Hematopoietic multipotent progenitor cell treated with erythropoietin and hydrocortisone succinate and interleukin-3 and kit ligand, for 15 days (in vitro differentiated cells): ENCODE results near the gene ERGIC1.

ENCODE experiments used
- DNase-seq: peaks from one replicate; pipeline ENCODE4 v3.0.0-alpha.2; 2015; ENCODE audit warnings: low spot score

The ERGIC1 gene

DNA sequence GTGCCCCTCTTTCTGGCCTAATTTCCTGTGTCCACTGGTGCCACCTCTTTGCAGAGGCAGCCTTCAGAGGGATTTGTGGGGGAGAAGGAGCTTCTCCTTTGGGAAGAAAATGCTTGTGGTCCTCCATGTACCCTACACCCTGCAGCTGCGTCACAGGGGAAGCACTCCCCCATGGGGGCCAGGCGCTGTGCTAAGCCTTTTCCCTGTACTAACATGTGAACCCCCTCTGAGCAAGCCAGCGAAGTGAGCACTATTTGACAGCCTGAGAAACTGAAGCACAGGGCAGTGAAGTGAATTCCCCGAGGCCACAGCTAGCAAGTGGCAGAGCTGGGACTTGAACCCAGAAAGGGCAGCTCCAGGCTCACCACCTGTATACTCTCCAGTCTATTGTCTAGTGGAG, 32.3 kb downstream of the ERGIC1 start:
- DNase-seq = no peak

DNA sequence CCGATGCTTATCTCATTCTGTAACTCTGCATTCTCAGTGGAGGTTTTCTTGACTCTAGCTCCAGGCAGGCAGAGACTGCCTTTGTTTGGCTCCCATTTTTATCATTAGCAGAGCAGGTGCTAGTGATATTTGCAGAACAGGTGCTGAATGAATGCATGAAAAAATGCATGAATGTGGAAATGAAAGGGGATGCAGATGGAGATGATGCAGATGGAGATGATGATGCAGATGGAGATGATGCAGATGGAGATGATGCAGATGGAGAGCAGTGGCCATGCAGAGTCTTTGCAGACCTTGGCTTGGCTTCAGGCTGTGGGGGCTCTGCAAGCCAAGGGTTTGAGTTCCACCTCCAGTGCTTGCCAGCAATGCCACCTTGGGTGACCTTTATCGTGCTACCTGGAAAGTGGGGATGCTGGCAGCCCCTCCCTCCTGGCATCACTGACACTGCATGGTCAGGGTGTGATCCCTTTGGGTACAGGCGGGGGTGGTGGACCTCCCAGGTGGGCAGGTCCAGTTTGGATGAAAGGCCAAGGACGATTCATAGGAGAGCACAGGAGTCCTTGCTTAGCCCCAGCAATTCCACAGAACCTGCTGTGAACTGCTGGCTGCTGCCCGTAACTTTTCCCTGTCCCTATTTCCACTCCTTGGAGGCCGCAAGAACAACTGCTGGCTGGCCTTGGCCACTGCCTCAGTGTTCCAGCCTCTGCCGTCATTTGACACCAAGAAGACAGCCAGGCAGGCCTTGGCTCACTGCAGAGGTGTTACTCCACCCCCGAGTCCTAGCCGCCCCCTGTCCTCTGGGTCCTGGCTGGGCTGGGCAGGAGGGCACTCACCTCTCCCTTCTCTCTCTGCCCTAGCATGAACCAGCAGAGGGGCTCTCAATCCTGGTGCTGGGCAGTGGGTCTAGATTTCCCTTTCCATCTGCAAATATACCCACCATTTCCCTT, 33.0 kb downstream of the ERGIC1 start:
- no peak for DNase-seq

DNA sequence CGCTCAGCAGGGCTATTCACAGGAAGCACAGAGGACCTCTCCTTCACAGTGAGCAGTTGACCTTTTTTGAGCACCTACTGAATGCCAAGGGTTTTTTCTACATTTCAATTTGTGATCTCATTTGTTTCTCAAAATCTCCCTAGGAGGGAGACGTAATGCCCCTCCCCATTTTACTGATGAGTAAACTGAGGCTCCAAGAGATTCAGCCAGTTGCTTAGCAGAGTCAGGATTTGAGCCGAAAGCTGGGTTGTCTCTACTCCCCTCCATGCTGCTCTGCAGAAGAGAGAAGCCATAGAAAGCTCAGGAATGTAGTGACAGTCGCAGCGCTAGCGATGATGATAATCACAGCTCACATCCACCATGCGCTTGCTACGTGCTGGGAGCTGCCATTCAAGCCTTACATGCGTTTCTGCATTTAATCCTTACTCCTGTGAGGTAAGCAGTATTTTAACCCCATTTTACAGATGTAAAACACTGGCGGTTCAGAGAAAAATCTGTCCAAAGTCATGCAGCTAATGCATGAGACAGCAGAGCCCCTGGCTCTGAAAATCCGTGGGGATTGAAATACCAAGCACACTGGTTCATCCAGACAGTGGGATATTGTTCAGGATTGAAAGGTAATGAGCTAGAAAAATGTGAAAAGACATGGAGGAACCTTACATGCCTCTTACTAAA, 33.8 kb downstream of the ERGIC1 start:
- no peak for DNase-seq

DNA sequence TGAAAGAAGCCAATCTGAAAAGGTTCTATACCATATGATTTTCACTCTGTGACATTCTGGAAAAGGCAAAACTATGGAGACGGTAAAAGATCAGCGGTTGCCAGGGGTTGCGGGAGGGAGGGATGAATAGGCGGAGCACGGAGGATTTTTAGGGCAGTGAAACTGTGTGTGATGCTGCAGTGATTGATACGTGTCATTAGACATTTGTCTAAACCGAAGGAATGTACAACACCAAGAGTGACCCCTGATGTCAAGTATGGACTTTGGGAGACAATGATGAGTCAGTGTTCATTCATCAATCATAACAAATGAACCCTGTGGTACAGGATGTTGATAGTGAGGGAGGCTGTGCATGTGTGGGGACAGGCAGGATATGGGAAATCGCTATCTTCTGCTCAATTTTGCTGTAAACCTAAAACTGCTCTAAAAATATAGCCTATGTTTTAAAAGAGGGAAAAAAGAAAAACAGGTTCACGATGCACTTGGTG, 34.4 kb downstream of the ERGIC1 start:
- DNase-seq = no peak

DNA sequence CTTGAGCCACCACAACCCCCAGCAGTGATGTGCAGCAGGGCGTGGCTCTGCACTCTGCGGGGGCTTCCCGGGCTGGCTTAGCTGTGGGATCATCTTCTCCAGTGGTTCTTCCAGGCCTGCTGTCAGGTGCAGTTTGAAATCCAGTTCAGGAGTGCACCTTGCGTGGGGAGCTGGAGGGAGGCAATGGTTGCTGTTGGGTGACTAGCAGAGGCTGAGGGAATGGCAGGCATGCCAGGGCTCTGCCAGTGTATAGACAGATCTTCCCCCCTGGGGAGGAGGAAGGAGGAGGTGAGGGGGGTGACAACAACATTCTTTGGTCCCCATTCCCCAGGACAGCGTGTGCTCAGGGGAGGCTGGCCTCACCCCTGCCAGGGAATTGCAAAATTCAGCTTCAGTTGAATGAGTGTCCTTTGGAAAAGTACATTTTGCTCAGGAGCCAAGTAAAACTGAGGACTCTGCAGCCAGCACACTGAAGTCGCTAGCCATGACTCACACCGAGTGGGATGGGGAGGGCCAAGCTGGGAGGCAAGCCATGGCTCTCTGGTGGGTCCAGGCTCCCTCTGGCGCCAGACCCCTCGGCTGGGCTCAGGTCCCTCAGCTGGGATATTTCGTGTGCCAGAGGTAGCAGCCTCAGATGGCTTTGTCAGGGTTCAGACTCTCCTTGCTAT, 35.0 kb downstream of the ERGIC1 start:
- DNase-seq = no peak

DNA sequence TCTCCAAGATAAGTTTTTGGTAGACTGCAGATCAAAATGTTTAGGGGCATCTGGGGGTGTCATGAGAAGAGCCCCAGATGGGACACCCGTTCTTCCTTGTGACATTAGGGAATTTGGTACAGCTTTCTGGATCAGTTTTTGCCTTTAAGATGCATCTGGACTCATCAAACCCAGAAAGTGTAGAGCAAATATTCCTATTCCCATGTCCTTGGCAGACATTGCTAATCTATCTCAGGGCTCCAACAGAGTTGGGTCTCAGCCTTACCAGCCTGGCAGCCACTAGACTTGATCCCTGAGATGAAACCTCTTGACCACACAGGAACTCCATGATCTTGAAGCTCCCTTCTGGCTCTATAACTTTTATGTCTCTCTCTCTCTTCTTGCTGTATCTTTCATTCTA, 35.6 kb downstream of the ERGIC1 start:
- DNase-seq = no peak

GRCh38 chr5:172870291-172870714, 36.3 kb downstream of the ERGIC1 start:
- no peak for DNase-seq

DNA sequence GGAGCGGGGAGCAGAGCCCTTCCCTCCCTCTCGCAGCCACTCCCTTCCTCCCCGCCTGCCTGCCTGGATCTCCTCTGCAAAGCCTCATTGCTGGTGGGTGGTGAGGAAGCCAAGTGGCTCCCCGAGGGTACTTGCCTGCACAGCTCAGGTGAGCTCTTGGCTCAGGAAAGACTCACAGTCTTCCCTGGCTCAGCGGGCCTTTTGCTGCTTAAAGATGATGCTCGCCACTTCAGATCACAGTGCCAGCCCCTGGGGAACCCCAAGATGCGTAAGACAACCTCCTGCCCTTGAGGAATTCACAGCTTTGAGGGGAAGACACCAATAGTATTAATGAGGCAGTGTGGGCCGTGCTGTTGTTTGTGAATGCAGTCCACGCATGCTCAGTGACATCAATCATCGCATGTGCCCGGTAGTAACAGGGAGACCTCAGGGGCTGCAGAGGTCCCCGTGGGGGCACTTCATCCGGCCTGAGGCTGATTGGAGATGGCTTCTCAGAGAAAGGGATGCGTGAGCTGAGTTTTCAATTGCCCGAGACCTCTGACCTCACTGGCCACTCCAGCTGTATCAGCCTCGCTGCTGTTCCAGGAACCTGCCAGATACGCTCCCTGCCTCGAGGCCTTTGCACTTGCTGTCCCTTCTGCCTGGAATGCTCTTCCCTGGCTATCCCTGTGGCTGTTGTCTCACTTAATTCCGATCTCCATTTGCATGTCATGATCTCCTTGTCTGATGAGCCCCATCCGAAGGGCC, 36.8 kb downstream of the ERGIC1 start:
- no peak for DNase-seq

DNA sequence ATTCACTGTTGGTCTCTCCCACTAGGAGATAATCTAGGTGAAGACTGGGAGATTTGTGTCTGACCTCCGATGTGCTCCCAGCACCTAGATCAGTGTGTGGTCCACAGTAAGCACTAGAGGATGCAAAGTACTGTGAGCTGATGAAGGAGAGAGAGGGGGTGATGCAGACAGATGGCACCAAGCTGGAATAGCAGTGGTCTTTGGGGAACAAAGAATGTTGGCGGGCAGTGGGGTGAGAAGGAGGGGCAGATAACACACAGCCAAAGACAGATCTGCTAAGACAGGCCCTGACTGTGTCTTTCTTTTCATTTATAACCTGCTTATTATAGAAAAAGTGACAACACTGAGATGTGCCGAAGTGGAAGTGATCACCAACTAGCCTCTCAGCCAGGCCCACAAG, 37.5 kb downstream of the ERGIC1 start:
- DNase-seq = no peak

- DNase-seq = no peak
Observed at GRCh38 chr5:172871982-172872381, 37.9 kb downstream of the ERGIC1 start.

DNA sequence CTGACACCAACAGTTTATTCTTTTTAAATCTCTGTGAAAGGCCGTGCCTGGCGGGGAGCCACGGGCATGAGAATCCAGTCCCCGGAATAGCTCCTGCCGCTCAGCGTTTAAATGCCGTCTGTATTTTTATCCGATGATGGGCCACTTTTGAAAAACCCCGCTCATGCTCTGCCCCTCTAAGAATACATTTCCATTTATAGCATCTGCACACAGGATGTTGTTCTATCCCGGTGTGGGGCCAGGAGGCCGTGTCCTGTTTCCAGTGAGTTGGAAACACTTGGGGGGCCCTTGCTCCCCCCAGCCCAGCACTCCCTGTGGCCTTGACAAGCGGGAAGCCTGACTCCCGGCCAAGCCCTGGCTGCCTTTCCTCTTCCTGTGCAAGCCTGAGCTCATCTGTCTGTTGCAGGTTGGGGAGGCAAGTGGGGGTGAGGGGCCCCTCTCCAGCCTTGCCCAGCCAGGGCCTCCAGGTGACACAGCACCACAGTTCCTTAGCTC, 39.0 kb downstream of the ERGIC1 start:
- no peak for DNase-seq

- DNase-seq = no peak
Observed at GRCh38 chr5:172873513-172873912, 39.5 kb downstream of the ERGIC1 start.

DNA sequence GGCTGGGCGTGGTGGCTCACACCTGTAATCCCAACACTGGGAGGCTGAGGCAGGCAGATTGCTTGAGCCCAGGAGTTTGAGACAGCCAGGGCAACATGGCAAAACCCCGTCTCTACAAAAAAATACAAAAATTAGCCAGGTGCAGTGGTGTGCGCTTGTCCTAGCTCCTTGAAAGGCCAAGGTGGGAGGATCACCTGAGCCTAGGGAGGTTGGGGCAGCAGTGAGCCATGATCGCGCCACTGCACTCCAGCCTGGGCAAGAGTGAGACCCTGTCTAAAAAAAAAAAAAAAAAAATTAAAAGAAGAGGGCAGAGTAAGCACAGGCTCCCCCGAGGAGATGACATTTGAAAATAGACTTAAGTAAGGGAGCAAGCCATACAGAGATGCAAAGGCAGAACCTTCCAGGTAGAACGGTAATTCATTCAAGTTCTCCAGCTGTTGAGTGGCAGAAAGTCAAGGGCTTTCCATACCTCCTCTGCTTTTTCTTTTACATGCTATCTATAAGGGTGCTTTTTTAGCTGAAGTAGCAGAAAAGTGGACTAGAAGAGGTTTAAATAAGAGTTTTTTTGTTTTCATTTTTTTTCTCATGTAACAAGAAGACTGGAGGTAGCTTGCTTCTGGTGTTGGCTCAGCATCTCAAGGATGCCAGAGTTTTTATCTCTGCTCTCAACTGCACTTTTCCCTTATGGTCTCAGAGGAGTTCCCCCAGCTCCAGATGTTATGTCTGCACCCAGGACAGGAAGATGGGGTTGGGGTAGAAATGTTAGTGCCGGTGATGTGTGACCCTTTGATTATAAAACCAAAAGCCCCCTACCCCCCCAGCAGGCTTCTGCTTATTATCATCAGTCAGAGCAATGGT, 40.8 kb downstream of the ERGIC1 start:
- DNase-seq = no peak

GRCh38 chr5:172875505-172876279, 41.6 kb downstream of the ERGIC1 start:
- DNase-seq = no peak

- DNase-seq = no peak
Observed at GRCh38 chr5:172876578-172876977, 42.5 kb downstream of the ERGIC1 start.

- DNase-seq = no peak
Observed at GRCh38 chr5:172877466-172878260, 43.6 kb downstream of the ERGIC1 start.

GRCh38 chr5:172878585-172878932, 44.5 kb downstream of the ERGIC1 start:
- no peak for DNase-seq

DNA sequence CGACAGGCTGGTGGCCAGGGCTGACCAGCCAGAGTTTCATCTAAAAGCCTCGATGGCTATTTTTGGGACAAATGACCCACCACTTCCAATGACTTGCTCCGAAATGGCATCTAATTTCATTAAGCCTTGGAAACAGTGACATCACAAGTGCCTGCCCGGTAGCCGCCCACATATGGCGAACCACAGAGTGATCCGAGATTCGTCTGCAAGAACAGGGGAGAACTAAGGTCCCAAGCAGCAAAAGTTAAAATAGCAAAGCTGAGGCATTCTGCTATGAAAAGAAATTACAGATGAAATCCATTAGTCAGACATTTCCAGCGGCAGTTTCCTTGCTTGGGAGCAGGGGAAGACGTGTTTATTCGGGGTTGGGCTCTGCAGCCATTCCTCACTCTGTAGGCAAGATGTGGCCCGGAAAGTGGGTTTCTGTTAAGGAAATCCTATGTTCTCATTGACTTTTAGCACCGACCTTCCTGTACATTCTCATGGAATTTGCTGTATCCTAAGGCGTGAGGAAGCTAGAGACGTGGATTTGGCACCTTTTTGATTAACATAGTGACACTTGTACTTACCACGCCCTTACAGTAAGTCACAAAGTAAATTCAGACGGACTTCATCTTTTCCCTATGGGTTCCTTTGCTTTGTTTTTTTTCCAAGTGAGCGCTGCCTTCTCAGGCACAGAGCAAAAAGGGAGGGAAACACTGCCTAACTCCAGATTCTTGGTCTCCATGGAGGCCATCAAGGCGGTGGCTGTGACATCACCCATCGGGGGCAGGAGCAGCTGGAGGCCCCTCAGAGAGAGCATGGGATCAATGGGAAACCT, 45.1 kb downstream of the ERGIC1 start:
- DNase-seq = no peak
